Mucosa of stomach (tissue), 1 donor: ENCODE data around the gene ADAM12.

Experiments used
- H3K27me3 ChIP-seq: one replicate; pipeline ENCODE4 v1.7.0; 2013; ENCODE audit warnings: mild to moderate bottlenecking, low read length; ENCODE audit not compliant: control insufficient read depth, insufficient read depth
- H3K36me3 ChIP-seq: one replicate; pipeline ENCODE4 v1.7.0; 2013; ENCODE audit warnings: low read length; ENCODE audit not compliant: control insufficient read depth, insufficient read depth
- H3K4me1 ChIP-seq: one replicate; pipeline ENCODE4 v1.7.0; 2013; ENCODE audit warnings: mild to moderate bottlenecking, low read length; ENCODE audit not compliant: control insufficient read depth, insufficient read depth
- H3K4me3 ChIP-seq: one replicate; pipeline ENCODE4 v1.7.0; 2013; ENCODE audit warnings: low read length
- H3K9ac ChIP-seq: one replicate; pipeline ENCODE4 v1.7.0; 2013; ENCODE audit warnings: mild to moderate bottlenecking, low read length, moderate library complexity
- H3K9me3 ChIP-seq: one replicate; pipeline ENCODE4 v1.7.0; 2013; ENCODE audit warnings: mild to moderate bottlenecking, low read length, moderate library complexity; ENCODE audit not compliant: control insufficient read depth
- donor health status: Pancreatic carcinoma.

The ADAM12 gene

GRCh38 chr10:126218174-126218573 is 170.1 kb downstream of the ADAM12 start:
- Histone ChIP-seq H3K4me3 (no peak overlapping the region), H3K4me1 (no peaks in the 10 kb centered on the region), H3K9me3 (no peaks in the 10 kb centered on the region), H3K27me3 (no peaks in the 10 kb centered on the region), H3K36me3 (no peaks in the 10 kb centered on the region), H3K9ac (no peak overlapping the region)

DNA sequence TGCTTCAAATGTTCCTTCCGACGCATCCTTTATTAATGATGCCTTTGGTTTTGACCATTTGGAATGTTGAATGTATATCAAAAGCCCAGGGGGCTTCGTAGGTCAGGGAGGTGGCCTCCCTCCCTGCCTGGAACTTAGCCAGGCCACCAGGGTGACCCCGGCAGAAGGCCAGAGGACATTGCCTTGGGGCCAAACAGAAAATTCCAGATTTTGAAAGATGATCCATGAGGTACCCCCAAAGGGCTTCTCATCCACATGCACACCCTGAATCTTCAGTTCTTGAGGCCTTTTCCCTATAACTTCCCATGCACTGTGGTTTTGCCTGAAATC is 171.7 kb downstream of the ADAM12 start:
- Histone ChIP-seq H3K9me3 (no peaks in the 10 kb centered on the region), H3K36me3 (no peaks in the 10 kb centered on the region), H3K9ac (no peak overlapping the region), H3K4me3 (no peak overlapping the region), H3K4me1 (no peaks in the 10 kb centered on the region), H3K27me3 (no peaks in the 10 kb centered on the region)

GRCh38 chr10:126215746-126216631 is 172.3 kb downstream of the ADAM12 start:
- Histone ChIP-seq H3K4me3 (no peak overlapping the region), H3K9ac (no peak overlapping the region), H3K4me1 (no peaks in the 10 kb centered on the region), H3K36me3 (no peaks in the 10 kb centered on the region), H3K9me3 (no peaks in the 10 kb centered on the region), H3K27me3 (no peaks in the 10 kb centered on the region)

GRCh38 chr10:126214679-126215078 is 173.6 kb downstream of the ADAM12 start:
- no peak overlapping the region for H3K9ac ChIP-seq
- H3K36me3 ChIP-seq, result no peaks in the 10 kb centered on the region
- no peaks in the 10 kb centered on the region for H3K27me3 ChIP-seq
- no peaks in the 10 kb centered on the region for H3K4me1 ChIP-seq
- H3K9me3 ChIP-seq, result no peaks in the 10 kb centered on the region
- H3K4me3 ChIP-seq, result no peak overlapping the region

DNA sequence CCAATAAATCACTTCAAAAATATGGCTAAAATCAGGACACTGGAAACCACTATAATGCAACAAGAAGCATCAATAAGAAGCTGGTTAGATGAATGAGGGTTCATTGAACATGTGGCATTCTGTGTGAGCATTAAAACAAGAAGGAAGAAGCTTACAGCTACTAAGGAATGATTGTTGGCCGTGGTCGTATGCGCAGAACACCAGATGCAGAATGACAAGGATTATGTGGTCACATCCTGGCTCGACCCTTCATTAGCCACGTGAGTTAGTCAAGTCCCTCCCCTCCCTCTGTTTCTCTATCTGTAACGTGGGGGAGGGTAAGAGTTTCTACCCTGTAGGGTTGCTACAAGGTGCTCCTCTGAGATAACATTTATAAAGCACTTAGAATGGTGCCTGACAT is 174.3 kb downstream of the ADAM12 start:
- no peaks in the 10 kb centered on the region for H3K4me1 ChIP-seq
- no peak overlapping the region for H3K4me3 ChIP-seq
- H3K9ac ChIP-seq, result no peak overlapping the region
- H3K36me3 ChIP-seq, result no peaks in the 10 kb centered on the region
- H3K9me3 ChIP-seq, result no peaks in the 10 kb centered on the region
- H3K27me3 ChIP-seq, result no peaks in the 10 kb centered on the region

DNA sequence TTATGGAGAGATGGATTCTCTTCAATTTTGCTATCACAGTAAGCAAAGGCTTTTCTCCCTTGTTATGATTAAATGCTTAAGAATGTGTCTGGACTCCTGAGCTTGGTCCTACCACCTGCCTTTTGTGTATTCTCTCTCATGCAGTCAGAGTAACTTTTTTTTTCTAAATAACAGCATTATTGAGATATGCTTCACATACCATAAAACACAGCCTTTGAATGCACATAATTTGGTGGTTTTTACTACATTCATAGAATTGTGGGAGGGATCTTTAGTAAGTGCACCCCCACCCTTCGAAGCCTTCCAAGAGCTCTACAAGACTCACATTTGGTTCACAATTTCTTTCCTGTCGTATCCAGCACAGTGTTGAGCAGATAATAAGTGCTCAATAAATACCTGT is 175.5 kb downstream of the ADAM12 start:
- Histone ChIP-seq H3K36me3 (no peaks in the 10 kb centered on the region), H3K4me1 (no peaks in the 10 kb centered on the region), H3K4me3 (no peak overlapping the region), H3K9me3 (no peaks in the 10 kb centered on the region), H3K9ac (no peak overlapping the region), H3K27me3 (no peaks in the 10 kb centered on the region)

DNA sequence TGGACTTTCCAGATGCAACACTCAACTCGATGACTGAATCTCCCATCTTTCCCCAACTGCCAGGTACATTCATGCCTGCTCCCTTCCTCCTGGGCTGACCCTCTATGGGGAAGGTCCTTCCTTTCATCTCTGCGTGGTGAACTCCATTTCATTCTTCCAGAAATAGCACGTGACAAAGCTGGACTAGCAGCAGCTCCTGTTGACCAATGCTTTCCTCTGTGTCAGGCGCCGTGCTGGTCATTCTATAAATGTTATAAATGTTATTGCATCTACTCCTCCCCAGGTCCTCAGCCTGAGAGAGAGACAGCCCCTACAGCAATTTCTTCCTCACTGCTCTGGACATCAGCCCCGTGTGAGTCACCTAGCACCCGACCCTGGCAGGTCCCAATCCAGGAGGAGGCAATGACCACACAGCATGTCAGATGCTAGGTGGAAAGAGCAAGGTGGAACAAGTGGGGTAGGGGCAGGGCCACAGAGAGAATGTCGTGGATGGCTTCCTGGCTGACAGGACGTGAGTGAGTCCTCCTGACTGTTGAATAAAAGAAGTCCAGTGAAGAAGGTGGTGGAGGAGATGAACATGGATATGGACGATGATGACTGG is 178.1 kb downstream of the ADAM12 start:
- Histone ChIP-seq H3K36me3 (no peaks in the 10 kb centered on the region), H3K9me3 (no peaks in the 10 kb centered on the region), H3K4me1 (no peaks in the 10 kb centered on the region), H3K4me3 (no peak overlapping the region), H3K27me3 (no peaks in the 10 kb centered on the region), H3K9ac (no peak overlapping the region)

DNA sequence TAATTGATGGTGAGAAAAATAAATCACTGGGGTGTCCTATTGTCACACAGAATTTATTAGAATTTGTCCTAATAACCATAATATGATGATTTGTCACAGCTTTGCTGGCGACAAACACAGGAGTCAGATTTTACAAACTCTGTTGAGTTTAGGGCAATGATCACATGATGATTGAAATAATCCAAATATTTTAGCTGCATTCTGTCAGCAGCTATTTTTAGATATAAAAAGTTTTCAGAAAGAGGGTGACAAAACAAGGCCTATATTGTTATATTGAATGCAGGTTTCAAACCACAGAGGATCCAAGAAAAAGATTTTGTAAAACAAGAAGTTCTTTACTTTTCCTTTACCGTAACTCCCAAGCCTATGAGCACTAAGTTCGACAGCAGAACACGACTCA is 178.8 kb downstream of the ADAM12 start:
- Histone ChIP-seq H3K4me1 (no peaks in the 10 kb centered on the region), H3K36me3 (no peaks in the 10 kb centered on the region), H3K9ac (no peak overlapping the region), H3K9me3 (no peaks in the 10 kb centered on the region), H3K4me3 (no peak overlapping the region), H3K27me3 (no peaks in the 10 kb centered on the region)

- H3K4me3 ChIP-seq, result no peak overlapping the region
- H3K4me1 ChIP-seq, result no peaks in the 10 kb centered on the region
- H3K36me3 ChIP-seq, result no peaks in the 10 kb centered on the region
- no peaks in the 10 kb centered on the region for H3K9me3 ChIP-seq
- no peak overlapping the region for H3K9ac ChIP-seq
- no peaks in the 10 kb centered on the region for H3K27me3 ChIP-seq
Observed at GRCh38 chr10:126208726-126209302, 179.5 kb downstream of the ADAM12 start.

DNA sequence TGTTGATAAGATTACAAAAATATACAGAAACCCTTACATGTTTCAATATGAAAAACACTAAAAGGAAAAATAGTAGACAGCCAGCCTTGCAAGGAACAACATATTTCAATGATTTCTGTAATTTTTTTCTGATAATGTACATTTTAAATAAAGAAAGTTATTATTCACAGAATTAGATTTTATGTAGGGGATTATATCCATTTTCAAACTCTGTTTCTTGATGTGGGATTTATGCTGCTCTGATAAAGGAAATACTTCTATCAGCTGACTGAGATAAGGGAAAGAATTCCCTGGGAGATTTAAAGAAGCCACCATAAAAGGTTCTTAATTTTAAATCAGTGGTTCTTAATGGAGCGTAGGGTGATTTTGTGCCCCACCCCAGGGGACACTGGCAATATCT is 180.4 kb downstream of the ADAM12 start:
- H3K9ac ChIP-seq, result no peak overlapping the region
- H3K27me3 ChIP-seq, result no peaks in the 10 kb centered on the region
- H3K4me3 ChIP-seq, result no peak overlapping the region
- H3K36me3 ChIP-seq, result no peaks in the 10 kb centered on the region
- no peaks in the 10 kb centered on the region for H3K4me1 ChIP-seq
- no peaks in the 10 kb centered on the region for H3K9me3 ChIP-seq

DNA sequence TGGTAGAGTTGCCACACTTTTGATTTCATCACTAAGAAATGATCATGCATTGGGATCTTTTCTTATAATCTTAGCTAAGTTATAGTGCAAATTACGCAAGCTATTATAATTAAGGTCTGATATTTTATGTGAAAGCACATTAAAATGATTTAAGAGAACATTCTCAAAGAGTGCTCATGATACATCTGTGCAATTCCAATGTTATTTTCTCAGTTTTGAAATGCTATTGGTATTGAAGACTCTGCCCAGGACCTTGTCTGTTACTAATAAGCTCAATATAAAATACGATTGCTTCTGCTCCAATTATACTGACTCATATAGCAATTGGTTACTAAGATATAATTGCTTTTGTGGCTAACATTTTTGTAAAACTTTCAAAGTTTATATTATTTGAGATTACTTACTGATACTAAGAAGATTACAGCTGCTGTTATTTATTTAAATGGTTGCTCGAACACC is 180.9 kb downstream of the ADAM12 start:
- Histone ChIP-seq H3K4me1 (no peaks in the 10 kb centered on the region), H3K4me3 (no peak overlapping the region), H3K36me3 (no peaks in the 10 kb centered on the region)

GRCh38 chr10:126205486-126206205 is 182.6 kb downstream of the ADAM12 start:
- Histone ChIP-seq H3K36me3 (no peaks in the 10 kb centered on the region), H3K9ac (no peak overlapping the region), H3K9me3 (no peaks in the 10 kb centered on the region), H3K4me3 (no peak overlapping the region), H3K27me3 (no peaks in the 10 kb centered on the region), H3K4me1 (no peaks in the 10 kb centered on the region)

More for the DNA sequence above, 180.9 kb downstream of the ADAM12 start:
- Histone ChIP-seq H3K27me3 (no peaks in the 10 kb centered on the region), H3K9ac (no peak overlapping the region), H3K9me3 (no peaks in the 10 kb centered on the region)
